Ammon's horn (tissue), 1 donor: Measurements from ENCODE around the gene CTBP1.

ENCODE experiments used
- DNase-seq: peaks from one replicate; pipeline ENCODE4 v3.0.0-alpha.2; 2016; ENCODE audit warnings: low spot score

CTBP1 gene

GRCh38 chr4:1209821-1210220, 39.1 kb downstream of the CTBP1 start:
- DNase-seq: peak; percentile 69

- no peak for DNase-seq
These were observed 39.8 kb downstream of the CTBP1 start for GRCh38 chr4:1208970-1209704.

- no peak for DNase-seq
These were observed 40.5 kb downstream of the CTBP1 start for GRCh38 chr4:1208266-1208961.

- DNase-seq: peak; percentile 80
These were observed 41.2 kb downstream of the CTBP1 start for GRCh38 chr4:1207603-1208265.

DNA sequence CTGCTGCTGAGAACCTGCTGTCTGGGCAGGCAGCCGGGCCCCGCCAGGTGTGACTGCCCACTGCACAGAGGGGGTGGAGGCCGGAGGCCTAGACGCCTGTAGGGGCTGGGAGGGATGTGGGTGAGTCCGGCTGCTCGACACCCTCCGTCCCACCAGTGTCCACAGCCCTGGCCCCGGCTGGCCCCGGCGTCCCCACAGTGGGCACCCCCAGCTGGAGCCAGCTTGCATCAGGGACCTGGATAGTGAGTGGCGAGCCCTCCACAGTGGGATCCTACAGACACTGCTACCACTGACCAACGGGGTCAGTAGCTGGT, 41.8 kb downstream of the CTBP1 start:
- no peak for DNase-seq

DNA sequence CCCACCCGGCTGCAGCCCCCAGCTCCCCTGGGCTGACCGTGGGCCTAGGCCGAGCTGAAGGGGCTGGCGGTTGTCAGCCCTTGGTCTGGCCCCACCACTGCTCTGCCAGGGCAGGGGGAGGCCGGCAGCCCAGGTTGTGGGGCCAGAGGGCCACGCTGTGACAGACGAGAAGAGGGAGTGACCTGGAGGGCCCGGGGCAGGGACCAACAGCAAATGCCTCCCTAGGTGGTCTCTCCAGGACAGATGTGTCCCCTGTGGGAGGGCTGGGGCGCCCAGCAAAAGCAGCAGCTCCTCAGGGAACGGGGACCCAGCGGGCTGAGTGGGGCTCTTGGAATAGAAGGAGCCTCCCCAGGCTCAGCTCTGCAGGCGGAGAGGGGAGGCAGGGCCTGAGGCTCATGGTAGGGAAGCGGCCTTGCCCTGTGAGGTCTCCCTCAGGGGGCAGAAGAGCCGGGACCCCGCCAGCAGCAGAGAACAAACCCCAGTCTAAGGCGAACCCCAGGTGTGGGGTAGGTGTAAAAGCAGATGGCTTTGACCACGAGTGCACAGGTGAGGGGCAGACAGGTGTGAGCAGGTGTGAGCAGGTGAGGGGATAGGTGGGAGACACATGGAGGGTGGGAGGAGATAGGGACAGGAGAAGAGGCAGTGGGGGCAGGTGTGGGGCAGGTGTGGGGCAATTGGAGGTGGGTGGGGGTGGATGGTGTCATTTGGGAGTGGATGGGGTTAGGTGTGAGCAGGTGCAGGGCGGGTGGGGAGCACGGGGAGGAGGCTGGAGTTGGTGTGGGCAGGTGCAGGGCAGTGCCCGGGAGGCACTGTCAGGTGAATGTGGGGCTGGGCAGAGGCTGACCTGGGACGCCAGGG, 42.4 kb downstream of the CTBP1 start:
- no peak for DNase-seq

DNA sequence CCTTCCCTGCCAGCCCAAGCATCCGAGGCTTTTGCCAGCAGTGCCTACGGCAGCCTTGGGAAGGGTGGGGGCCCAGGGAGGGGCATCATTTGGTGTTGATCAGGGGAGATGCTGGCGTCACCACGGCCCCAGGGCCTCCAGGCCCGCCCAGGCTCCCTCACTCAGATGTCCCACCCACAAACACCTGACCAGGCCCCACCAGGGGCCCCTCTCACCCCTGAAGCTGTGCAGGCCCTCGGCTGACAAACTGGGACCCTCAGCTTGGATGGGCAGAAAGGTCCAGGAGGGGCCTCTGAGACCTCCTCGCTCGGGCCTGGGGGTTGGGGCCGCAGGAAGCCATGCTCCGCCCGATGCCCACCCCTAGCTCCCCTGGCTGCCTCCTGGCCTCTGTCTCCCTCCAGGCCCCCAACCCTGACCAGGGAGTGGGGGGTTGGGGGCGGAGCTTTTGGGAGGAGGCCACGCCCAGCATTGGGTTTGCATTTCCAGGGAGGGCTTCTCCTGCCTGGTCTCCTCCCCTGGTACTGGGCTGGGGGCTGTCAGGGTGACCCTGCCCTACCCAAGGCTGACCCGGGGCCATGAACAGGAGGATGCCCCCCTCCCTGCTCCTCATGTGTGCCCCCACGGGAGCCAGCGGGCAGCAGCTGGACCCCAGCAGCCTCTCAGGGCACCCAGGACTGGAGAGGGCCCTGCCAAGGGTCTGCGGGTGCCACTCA, 43.2 kb downstream of the CTBP1 start:
- no peak for DNase-seq

DNA sequence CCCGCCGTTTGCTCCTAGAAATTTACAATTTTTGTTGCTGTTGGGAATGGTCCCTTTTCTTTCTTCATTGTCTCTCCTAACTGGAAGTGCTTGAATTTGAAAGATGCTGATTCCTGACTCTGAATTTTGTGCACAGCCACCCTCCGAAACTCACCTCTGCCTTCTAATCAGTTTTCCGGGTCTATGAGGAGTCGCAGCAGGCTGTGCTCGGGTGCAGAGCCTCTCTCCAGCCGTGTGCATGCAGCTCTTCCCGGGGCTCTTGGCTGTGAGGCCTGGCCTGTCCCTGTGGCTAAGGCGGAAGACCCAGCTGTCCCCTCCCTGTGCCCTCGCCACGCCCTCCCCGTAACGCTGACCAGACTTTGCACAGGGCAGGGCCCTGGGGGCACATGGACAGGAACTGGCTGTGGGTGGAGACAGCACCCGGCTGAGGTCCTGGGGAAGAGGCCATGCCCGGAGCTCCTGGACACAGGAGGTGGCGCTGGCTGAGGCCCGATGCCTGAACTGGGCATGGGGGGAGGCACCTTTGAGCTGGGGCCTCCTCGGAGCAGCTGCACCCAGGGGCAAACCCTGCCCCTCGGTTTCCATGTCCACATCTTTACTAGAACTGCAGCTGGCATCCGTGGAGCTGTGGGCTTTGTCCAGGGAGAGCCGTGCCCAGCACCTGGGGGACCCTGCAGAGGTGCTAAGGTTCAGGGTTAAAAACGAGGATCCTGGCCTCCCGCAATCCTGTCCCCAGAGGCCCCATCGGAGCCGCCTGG, 43.9 kb downstream of the CTBP1 start:
- DNase-seq: no peak

DNA sequence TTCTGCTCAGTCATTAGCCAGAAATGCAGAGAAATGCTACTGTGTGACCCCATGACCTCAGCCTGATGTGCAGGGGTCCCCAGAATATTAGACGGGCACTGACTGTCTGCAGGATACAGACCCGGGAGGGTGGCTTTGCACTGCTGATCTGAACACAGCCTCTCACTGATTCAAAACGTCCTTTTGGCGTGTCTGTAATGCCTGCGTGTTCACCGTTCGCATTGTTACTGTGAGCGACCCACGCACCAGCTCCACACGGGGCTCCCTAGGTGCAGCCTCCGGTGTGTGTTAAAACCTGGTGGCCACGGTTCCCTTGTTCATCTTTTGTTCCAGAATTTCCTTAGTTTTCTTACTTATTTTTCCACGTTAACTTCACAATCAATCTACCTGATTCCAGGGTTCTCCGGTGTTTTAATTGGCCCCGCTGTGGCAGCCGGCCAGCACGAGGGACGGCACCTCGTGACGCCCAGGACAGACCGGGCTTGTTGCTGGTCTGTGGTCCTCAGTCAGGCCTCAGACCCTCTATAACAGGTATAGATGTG, 44.6 kb downstream of the CTBP1 start:
- DNase-seq: no peak

DNA sequence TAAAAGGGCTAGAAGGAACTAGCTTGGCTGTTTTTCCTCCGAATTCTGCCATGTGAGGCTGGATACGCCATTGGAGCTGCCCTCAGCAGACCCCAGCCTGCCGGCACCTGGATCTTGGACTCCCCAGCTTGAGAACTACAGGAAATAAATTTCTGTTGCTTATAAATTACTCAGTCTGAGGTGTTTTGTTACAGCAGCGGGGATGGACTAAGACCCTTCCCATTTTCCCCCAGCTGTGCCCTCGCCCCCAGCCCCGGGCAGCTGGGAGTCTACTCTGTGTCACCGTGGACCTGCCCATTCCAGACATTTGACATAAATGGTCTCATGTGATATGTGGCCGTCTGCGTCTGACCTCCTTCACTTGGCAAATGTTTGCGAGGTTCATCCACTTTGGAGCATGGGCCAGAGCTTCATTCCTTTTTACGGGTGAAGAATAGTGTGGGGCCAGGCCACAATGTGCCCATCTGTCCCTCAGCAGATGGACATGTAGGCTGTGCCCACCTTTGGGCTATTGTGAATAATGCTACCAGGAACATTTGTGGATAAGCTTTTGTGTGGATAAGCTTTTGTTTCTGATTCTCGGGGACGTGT, 45.8 kb downstream of the CTBP1 start:
- no peak for DNase-seq

- DNase-seq: no peak
These were observed 46.4 kb downstream of the CTBP1 start for GRCh38 chr4:1202526-1203011.

DNA sequence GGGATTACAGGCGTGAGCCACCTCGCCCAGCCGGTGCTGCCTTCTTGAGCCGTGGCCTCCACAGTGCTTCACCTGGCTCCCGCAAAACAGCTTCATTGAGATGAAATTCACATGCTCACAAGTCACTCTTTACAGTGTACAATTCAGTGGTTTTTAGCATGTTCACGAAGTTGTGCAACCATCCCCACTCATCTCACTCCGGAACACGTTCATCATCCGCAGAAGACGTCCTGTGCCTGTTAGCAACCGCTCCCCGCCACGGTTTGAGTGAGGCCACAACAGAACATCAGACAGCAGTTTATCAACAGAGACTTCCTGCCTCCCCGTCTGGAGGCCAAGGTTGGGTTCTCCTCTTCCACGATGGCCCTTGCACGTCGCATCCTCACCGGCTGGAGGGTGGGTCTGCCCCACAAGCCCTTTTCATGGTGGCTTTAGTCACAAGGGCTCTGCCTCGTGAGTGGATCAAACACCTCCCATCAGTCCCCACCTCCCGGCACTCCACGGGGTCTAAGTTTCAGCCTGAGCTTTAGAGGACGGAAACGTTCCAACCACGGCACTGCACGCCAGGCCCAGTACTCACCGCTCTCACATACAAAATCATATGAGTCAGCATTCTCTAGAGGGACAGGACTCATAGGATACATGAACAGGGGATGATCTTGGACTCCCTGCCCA, 46.9 kb downstream of the CTBP1 start:
- no peak for DNase-seq

DNA sequence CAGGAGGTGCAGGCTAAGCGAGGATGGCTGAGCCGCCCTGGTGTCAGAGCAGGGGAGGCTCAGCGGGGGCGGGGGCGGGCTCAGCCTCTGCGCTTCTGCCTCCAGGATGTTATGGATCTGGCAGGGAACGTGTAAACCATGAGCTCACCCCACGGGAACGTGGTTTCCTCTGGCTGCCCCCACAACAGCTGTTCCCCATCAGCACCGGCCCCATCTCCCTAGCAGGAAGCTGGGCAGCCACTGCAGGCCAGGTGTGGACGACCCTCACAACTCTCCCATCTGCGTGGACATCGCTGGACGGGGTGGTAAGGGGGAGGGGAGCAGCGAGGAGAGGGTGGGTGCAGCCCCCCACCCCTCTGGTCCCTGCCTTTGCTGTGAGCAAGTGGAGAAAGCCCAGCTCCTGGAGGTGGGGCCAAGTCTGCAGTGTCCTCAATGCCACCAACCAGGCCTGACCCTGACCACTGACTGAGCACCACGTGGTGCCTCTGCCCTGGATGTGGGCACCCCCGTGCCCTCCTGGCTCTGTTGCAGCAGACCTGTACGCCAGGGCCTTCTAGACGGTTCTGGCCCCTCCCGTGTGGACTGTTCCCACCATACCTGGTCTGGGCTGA, 48.4 kb downstream of the CTBP1 start:
- no peak for DNase-seq

GRCh38 chr4:1199556-1200331, 49.2 kb downstream of the CTBP1 start:
- no peak for DNase-seq

GRCh38 chr4:1198098-1198844, 50.7 kb downstream of the CTBP1 start:
- DNase-seq: no peak

GRCh38 chr4:1196421-1197183, 52.3 kb downstream of the CTBP1 start:
- DNase-seq: no peak

GRCh38 chr4:1195891-1196401, 53.0 kb downstream of the CTBP1 start:
- no peak for DNase-seq
